Myocyte (in vitro differentiated cells): ENCODE data around the gene ARHGDIB. TPM values are rescaled to one million over a fixed set of nuclear protein-coding genes. Genes with fewer than 3 reads are reported as not detected.
A peak's percentile ranks its signal among the peaks of the same experiment; 100 is the strongest.

Source experiments
- DNase-seq: peaks from one replicate; pipeline ENCODE4 v3.0.0-alpha.2; 2012; ENCODE audit warnings: low read depth
- total RNA-seq: library from RNA; depleted of rRNA; stranded (reverse); fragments of >200 nt; gene quantifications from 2 replicates; pipeline ENCODE4 v1.2.3, GENCODE V29; 2014

The ARHGDIB gene
- total RNA-seq, 1 donor from 2014 or later: not detected

- no peak for DNase-seq
Observed at GRCh38 chr12:14956905-14957304, 4.5 kb downstream of the ARHGDIB start.

DNA sequence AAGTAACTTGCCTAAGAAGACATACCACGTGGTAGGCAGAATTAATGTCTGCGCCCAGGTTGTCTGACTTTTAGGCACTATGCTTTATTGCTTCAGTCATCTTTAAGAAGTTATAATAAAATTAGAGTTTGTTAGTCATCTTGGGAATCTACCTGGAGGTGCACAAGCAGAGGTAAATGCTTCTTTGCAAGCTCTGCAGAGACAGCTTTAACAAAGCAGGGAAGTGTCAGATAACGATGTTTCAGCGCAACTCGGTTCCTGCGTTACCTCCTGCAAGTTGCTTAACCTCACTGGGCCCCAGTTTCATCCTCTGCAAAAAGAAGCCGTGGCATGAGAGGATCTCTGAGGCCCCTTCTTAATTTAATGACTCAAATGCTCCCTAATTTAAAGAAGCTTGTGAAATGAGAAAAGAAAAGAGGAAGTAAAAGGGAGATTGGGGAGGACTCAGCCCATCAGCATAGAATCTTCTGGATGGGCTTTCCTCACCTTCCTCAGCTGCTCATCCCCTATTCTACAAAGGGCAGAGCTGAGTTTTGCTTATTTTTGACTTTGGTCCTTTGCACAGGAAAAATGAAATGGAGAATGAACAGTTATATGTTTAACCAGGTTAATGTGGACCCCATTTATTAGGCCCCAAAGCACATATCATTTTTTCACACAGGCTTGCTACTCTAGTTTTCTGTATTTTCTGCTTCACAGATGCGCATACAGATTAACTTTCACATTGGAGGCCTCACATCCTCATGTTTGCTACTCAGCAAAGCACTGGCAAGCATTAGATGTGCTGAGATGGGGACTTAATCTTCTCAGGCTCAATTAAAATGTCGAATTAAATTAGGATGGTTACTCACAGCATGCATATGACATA is 5.1 kb downstream of the ARHGDIB start:
- DNase-seq: no peak

- no peak for DNase-seq
Observed at GRCh38 chr12:14954269-14954668, 7.1 kb downstream of the ARHGDIB start.

GRCh38 chr12:14953752-14954151 is 7.6 kb downstream of the ARHGDIB start:
- no peak for DNase-seq

DNA sequence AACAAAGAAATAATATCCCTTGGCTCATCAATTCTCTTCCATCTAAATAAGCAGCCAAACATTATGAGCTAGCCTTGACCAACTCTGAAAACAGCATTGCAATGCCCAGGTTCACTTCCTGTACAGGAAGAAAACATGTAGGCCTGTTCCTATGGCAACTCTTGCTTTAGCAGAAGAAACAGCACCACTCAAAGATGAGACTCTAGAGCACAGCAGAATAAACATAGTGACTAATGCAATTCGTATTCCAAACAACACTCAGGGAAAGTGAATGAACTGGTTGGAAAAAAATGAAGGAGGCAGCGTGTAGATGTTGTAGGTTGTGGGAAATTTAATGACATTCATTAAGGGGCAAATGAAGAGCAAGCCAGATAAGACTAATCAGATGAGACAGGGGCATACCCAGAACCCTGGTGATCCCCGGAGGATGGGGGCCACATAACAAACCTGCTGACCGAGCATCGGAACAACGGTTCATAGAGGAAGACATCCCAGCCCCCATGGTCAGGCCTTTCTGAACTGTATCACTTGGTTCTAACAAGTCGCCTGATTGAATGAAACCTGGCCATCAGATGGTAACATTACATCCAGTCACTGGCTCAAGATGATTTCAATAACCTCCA is 9.0 kb downstream of the ARHGDIB start:
- peak; percentile 63 for DNase-seq

DNA sequence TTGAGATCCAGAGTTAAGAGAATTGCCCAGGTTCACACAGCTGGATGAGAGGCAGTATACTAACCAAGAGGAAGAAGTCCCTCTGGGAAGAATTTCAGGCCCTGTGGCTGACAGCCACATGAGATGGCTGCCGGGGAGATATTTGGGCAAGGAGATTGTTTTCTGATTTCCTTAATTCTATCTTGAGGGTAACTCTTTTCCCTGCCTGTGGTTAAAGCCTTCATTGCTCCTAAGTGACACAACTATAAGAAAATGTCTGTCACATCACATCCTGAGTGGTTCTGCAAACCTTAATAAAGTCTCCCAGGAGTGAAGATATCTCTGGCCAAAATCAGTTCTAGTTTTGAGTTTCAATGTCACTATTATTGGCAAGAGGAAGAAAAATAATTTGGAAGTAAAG is 9.6 kb downstream of the ARHGDIB start:
- DNase-seq: no peak

GRCh38 chr12:14950982-14951746 is 10.2 kb downstream of the ARHGDIB start:
- DNase-seq: no peak

DNA sequence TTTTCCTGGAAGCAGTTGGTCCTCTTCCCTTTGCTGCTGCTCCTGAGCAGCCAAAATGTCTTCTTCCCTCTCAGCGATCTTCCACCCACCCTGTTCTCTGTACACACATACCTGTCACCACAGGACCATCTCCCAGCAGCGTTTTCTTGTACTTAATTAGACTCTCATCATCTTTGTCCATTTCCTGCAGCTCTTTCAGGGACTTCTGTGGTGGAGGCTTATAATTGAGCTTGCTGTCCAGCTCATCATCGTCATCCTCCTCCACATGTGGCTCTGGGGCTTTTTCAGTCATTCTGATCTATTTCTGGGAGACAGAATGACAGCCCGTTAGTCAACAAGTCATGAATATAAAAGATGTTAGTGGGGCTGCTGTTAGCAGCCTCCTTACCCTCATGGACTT is 11.0 kb downstream of the ARHGDIB start:
- DNase-seq: no peak

DNA sequence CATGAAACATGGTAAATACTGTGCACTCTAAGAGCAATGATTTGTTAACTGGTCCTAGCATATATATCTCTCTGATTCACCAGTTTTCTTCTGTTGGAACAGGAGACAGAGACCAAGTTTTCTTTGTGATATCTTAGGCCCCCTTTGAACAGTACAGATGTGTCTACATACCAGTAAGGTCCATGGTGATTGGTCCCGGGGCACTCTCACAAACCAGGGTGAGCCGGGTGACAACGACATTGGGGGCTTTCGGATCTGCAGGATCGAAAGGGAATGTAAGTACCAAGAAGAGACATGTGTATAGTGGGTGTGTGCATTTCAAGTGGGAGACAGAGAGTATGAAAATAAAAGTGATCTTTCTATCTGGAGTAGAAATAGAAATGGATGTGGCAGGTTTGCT is 11.8 kb downstream of the ARHGDIB start:
- DNase-seq: no peak

DNA sequence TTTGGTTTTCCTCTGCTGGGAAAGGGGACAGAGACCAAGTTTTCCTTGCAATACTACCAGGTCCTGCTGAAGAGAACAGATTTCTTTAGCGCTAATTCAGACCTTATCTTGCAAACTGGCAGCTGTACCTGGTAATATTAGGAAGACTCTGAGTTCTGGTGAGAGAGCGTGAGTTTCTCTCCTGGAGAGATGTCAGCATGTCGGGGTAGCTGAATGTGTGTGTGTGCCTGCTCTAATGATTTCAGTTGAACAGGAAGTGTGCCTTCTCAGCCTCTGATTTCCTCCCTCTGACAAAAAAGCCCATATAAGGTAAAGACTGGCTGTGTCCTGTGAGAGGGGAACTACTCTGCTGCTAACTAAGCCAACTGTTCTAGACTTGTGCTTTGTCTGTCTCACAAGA is 12.7 kb downstream of the ARHGDIB start:
- peak; percentile 74 for DNase-seq

DNA sequence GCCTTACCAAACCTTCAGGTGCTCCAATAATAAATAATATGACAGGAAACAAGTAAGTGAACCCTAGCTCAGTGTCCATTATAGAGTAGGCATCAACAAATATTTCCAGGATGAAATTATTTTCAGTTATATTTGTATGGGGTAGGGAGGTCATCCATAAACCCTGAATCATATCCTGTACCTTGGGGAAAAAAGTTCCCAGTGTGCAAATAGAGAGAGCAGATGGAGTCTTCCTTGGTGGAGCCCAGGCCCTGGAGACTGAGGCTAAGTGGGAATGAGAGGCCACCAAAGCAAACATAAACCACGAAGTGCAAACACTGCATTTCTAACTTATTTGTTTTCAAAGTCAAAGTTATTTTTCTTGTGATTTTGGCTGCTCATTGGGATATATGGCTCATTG is 14.5 kb downstream of the ARHGDIB start:
- no peak for DNase-seq

GRCh38 chr12:14946162-14946561 is 15.2 kb downstream of the ARHGDIB start:
- DNase-seq: no peak

DNA sequence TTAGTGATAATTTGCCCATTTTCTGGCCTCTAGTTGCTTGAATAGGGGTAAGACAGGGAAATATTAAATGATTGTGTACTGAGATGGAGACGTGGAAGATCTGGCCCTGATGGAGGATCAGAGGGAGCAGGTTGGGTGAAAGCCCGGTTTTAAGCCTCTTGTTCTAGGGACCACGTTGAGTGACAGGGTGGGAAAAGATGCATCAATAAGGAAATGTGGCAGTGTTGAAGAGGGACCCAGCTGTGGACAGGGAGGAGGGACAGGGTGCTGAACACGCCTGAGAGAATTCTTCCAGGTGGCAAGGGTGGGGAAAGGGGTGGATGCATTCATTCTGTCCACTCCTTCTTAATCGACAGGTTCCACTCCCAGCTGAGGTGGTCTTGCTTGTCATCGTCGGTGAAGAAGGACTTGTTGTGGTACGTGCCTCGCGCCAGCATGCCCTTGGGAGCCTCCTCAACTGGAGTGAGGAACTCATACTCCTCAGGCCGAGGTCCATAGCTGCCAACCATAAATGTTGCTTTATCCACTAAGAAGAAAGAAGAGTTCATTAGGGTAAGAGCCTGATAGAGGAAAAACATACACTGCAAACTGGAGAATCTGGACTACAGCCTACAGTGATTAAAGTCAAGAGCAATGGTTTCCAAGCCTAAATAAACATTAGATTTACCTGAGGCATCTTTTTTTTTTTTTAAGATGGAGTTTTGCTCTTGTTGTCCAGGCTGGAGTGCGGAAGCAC is 19.0 kb downstream of the ARHGDIB start:
- DNase-seq: no peak

DNA sequence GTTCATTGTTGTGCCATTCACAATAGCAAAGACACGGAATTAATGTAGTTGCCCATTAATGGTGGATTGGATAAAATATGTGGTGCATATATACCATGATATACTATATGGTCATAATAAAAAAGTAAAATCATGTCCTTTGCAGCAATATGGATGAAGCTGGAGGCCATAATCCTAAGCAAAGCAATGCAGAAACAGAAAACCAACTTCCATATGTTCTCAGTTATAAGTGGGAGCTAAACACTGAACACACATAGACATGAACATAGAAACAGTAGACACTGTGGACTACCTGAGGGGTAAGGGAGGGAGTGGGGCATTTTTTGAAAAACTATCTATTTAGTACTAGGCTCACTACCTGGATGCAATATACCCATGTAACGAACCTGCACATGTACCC is 20.0 kb downstream of the ARHGDIB start:
- no peak for DNase-seq

GRCh38 chr12:14938301-14938700 is 23.1 kb downstream of the ARHGDIB start, which contains the start of gene ERP27:
Gene ERP27 (minus strand): TSS chr12:14938537. CDS start chr12:14938508, 29 bp downstream.
- DNase-seq: no peak

DNA sequence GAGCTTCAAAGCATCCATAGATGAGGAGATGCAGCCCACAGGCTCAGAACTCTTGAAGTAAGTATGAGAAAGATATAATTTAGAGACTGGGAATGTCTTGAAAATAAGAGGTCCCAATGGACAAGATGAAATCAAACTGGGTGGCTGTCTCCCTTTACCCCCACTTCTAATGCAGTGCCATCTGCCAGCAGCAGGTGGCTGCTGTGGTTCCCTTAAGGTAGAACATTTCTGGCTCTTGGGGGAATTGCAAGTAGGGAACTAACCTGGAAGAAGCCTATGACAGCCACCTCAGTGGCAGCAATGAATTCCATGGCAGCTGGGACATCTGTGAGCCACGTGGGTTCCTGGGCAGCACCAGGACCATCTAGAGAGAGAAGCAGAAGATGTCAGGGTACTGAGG is 23.7 kb downstream of the ARHGDIB start:
- DNase-seq: no peak

- no peak for DNase-seq
Observed at GRCh38 chr12:14937014-14937413, 24.4 kb downstream of the ARHGDIB start.

GRCh38 chr12:14936224-14936861 is 25.1 kb downstream of the ARHGDIB start:
- DNase-seq: no peak

GRCh38 chr12:14935031-14935430 is 26.4 kb downstream of the ARHGDIB start:
- DNase-seq: peak; percentile 19

- DNase-seq: no peak
Observed at GRCh38 chr12:14934511-14934910, 26.9 kb downstream of the ARHGDIB start.
